B cell (primary cell): ENCODE measurements around the gene CCDC85C. TPM values are rescaled to one million over a fixed set of nuclear protein-coding genes. Genes with fewer than 3 reads are reported as not detected.

Source experiments
- ATAC-seq: fragments of 200-7000 bp; cut with Tn5 transposase; one replicate; pipeline ENCODE4 v1.10.0; 2021; ENCODE audit warnings: low read depth, mild to moderate bottlenecking, moderate number of reproducible peaks, moderate library complexity
- CTCF ChIA-PET: fragments of 350-600 bp; sonication (Branson Sonifier 250); formaldehyde crosslinking; loops from one replicate; lab custom pipeline; 2021; ENCODE audit warnings: antibody characterized with exemption, inconsistent platforms; lab: Charles Lee
- POLR2A ChIA-PET: fragments of 350-600 bp; sonication (Branson Sonifier 250); formaldehyde crosslinking; loops from one replicate; lab custom pipeline; 2021; ENCODE audit warnings: antibody characterized with exemption; lab: Charles Lee
- DNase-seq: peaks from one replicate; pipeline ENCODE4 v3.0.0; 2013
- H2AFZ ChIP-seq: 2 replicates; pipeline ENCODE4 v1.6.1; 2012; ENCODE audit warnings: mild to moderate bottlenecking, low read depth, low read length; ENCODE audit not compliant: insufficient read depth, poor library complexity, severe bottlenecking
- H3K27ac ChIP-seq, 2 donors: 1 replicate in 1 of 2; 2 replicates in 1 of 2; pipeline ENCODE4 v1.5.1; 2012 to 2013; ENCODE audit warnings: low read length in 2 of 2, mild to moderate bottlenecking in 2 of 2, moderate library complexity in 1 of 2
- H3K27me3 ChIP-seq, 4 experiments: fragments of 200-600 bp in 1 of 4; sonication (generic) in 1 of 4; replicated peaks in 1 of 4; 1 replicate in 2 of 4; 2 replicates in 2 of 4; pipeline versions ENCODE4 v1.6.1 to v1.7.0; 2013 to 2016; ENCODE audit warnings: low read length in 3 of 4, mild to moderate bottlenecking in 2 of 4, mixed read lengths in 1 of 4, moderate library complexity in 1 of 4; ENCODE audit not compliant: insufficient read depth in 4 of 4, control insufficient read depth in 3 of 4; ENCODE audit errors: control extremely low read depth in 1 of 4
- H3K36me3 ChIP-seq, 2 experiments: replicated peaks in 1 of 2; 1 replicate in 1 of 2; 2 replicates in 1 of 2; pipeline versions ENCODE4 v1.6.1 to v1.7.1; 2013; ENCODE audit warnings: low read length in 1 of 2; ENCODE audit not compliant: insufficient read depth in 2 of 2, control insufficient read depth in 1 of 2; ENCODE audit errors: control extremely low read depth in 1 of 2, extremely low read depth in 1 of 2
- H3K4me1 ChIP-seq, 2 donors: fragments of 200-600 bp in 1 of 2; sonication (generic) in 1 of 2; 1 replicate in 1 of 2; 2 replicates in 1 of 2; pipeline versions ENCODE4 v1.5.1 to v1.6.1; 2013 to 2017; ENCODE audit warnings: low read length in 2 of 2; ENCODE audit not compliant: control insufficient read depth in 2 of 2, insufficient read depth in 2 of 2
- H3K4me2 ChIP-seq: replicated peaks from 2 replicates; pipeline ENCODE3; 2012; ENCODE audit warnings: mild to moderate bottlenecking, low read depth, low read length; ENCODE audit not compliant: poor library complexity, severe bottlenecking
- H3K4me3 ChIP-seq, 5 experiments: fragments of 200-600 bp in 1 of 5; sonication (generic) in 1 of 5; 1 replicate in 3 of 5; 2 replicates in 2 of 5; pipeline versions ENCODE4 v1.5.1 to v1.7.0; 2011 to 2016; ENCODE audit warnings: low read length in 4 of 5, mild to moderate bottlenecking in 4 of 5, low read depth in 2 of 5, control low read depth in 1 of 5, moderate library complexity in 1 of 5; ENCODE audit not compliant: insufficient read depth in 1 of 5; ENCODE audit errors: control extremely low read depth in 1 of 5, extremely low read depth in 1 of 5
- H3K79me2 ChIP-seq: fragments of 200-600 bp; sonication (generic); one replicate; pipeline ENCODE4 v1.6.0; 2016; ENCODE audit warnings: low read length; ENCODE audit not compliant: control insufficient read depth, insufficient read depth
- H3K9ac ChIP-seq: fragments of 200-600 bp; sonication (generic); 2 replicates; pipeline ENCODE4 v1.6.1; 2017; ENCODE audit warnings: mild to moderate bottlenecking, low read length, moderate library complexity
- H3K9me3 ChIP-seq, 3 donors: one replicate each; pipeline versions ENCODE4 v1.6.1 to v1.7.1; 2013; ENCODE audit warnings: low read length in 2 of 3; ENCODE audit not compliant: control insufficient read depth in 2 of 3, insufficient read depth in 1 of 3; ENCODE audit errors: control extremely low read depth in 1 of 3
- H4K20me1 ChIP-seq: 2 replicates; pipeline ENCODE4 v1.6.0; 2012; ENCODE audit warnings: mild to moderate bottlenecking, low read length; ENCODE audit not compliant: insufficient read depth, control insufficient read depth, poor library complexity, severe bottlenecking
- H3K27ac Mint-ChIP-seq: one replicate; pipeline ENCODE4 v1.8.0; 2021; ENCODE audit warnings: mixed read lengths
- H3K27me3 Mint-ChIP-seq: one replicate; pipeline ENCODE4 v1.8.0; 2021; ENCODE audit warnings: mixed read lengths
- H3K4me1 Mint-ChIP-seq: one replicate; pipeline ENCODE4 v1.8.0; 2021; ENCODE audit warnings: mixed read lengths
- H3K4me3 Mint-ChIP-seq: one replicate; pipeline ENCODE4 v1.8.0; 2021; ENCODE audit warnings: mixed read lengths
- H3K9me3 Mint-ChIP-seq: one replicate; pipeline ENCODE4 v1.8.0; 2022; ENCODE audit warnings: mixed read lengths; ENCODE audit not compliant: insufficient read depth
- EZH2 ChIP-seq: IDR thresholded peaks from 2 replicates; pipeline ENCODE4 v1.6.1; 2012; ENCODE audit warnings: borderline replicate concordance, low read depth, mild to moderate bottlenecking, moderate library complexity, low read length; ENCODE audit not compliant: insufficient read depth, poor library complexity, severe bottlenecking
- WGBS: methylation state at CpG from one replicate; pipeline ENCODE4 v1.1.5; 2013; ENCODE audit warnings: missing lambda C conversion rate; ENCODE audit not compliant: insufficient coverage; 5-methylcytosine and 5-hydroxymethylcytosine counted together
- intact Hi-C: fragments of 100-400 bp; cut with micrococcal nuclease; formaldehyde crosslinking; loops from one replicate; pipeline ENCODE4 v1.10.0; 2022
- polyA plus RNA-seq: library from polyadenylated mRNA; depleted of rRNA; stranded (reverse); fragments of >200 nt; gene quantifications from 2 replicates; pipeline ENCODE4 v1.2.3, GENCODE V29; 2012
- total RNA-seq, 2 donors: library from RNA; stranded (reverse); fragments of 120-200 nt in 1 of 2; gene quantifications; 1 replicate in 1 of 2; 2 replicates in 1 of 2; pipeline versions ENCODE4 v1.2.3 to v1.2.4, GENCODE V29; 2013 to 2022
- TF ChIP-seq, protein P1 (sequence below): fragments of 200-600 bp; IDR thresholded peaks from one replicate; pipeline ENCODE4 v1.8.0; 2022; ENCODE audit warnings: antibody characterized with exemption, mild to moderate bottlenecking

The CCDC85C gene
- total and polyA plus RNA-seq, 2 donors (not counting 1 experiment from before 2014, with no cell fraction given) = 0.52 to 2.7 TPM

DNA sequence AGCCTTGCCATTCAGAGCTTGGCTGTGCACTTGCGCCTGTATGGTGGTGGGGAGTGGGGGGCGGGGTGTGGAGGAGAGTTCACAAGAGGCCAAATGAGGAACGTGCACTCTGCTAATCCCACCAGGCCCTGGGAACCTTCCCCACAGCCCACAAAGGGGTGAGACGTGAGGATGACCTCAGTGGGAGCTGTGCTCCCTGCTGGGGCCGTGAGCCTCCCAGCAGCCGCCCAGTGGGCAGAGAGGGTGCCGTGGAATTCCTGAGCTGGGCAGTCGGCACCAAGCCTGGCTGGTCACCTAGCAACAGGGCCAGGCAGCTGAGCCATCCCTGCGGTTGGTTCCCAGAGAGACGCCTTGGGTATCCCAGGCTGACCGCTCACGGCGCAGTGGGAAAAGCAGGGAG lies 69.1 kb downstream of the CCDC85C start:
- Histone ChIP-seq H3K4me2 (no peak overlapping the region), H3K27ac (no peak overlapping the region), H3K9ac (no peak overlapping the region), H3K27me3 (no peaks in the 10 kb centered on the region), H2AFZ (no peak overlapping the region), H4K20me1 (no peaks in the 10 kb centered on the region), H3K79me2 (no peaks in the 10 kb centered on the region), H3K9me3 (no peaks in the 10 kb centered on the region), H3K36me3 (no peaks in the 10 kb centered on the region), H3K4me1 (no peaks in the 10 kb centered on the region), H3K4me3 (no peak overlapping the region)
- POLR2A ChIA-PET = no interaction called here
- 96% methylated on average over 11 of the region's 13 CpGs for WGBS
- no peak overlapping the region for H3K4me3 Mint-ChIP-seq
- H3K27me3 Mint-ChIP-seq = no peaks in the 10 kb centered on the region
- no peak for DNase-seq
- no peak for ATAC-seq
- H3K27ac Mint-ChIP-seq = no peak overlapping the region
- CTCF ChIA-PET = no interaction called here
- peaks cover 2% of the 10 kb centered on the region for H3K4me1 Mint-ChIP-seq
- TF ChIP-seq EZH2 = no peak
- TF ChIP-seq, protein P1, sequence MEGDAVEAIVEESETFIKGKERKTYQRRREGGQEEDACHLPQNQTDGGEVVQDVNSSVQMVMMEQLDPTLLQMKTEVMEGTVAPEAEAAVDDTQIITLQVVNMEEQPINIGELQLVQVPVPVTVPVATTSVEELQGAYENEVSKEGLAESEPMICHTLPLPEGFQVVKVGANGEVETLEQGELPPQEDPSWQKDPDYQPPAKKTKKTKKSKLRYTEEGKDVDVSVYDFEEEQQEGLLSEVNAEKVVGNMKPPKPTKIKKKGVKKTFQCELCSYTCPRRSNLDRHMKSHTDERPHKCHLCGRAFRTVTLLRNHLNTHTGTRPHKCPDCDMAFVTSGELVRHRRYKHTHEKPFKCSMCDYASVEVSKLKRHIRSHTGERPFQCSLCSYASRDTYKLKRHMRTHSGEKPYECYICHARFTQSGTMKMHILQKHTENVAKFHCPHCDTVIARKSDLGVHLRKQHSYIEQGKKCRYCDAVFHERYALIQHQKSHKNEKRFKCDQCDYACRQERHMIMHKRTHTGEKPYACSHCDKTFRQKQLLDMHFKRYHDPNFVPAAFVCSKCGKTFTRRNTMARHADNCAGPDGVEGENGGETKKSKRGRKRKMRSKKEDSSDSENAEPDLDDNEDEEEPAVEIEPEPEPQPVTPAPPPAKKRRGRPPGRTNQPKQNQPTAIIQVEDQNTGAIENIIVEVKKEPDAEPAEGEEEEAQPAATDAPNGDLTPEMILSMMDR = no peak
- H3K9me3 Mint-ChIP-seq = no peaks in the 10 kb centered on the region
- intact Hi-C loops = no loop called here

DNA sequence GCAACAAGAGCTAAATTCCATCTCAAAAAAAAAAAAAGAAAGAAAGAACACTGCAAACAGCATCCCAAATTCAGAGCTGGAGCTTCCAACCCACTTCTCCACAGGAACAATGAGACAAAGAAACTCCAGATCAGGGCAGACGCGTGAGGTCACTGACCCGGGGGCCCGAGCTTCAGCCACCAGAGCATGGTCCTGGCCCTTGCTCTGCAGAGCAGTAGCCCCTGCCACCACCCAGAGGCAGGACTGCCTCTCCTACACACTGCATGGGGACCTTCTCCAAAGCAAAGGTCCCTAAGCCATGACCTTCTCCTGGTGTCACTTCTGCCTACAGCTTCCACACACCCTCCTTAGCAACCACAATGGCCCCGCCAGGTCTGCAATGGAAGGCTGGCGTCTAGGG lies 69.7 kb downstream of the CCDC85C start:
- ChIA-PET CTCF (no interaction called here), POLR2A (no interaction called here)
- Histone ChIP-seq H3K36me3 (no peaks in the 10 kb centered on the region), H2AFZ (no peak overlapping the region), H3K9me3 (no peaks in the 10 kb centered on the region), H3K4me2 (no peak overlapping the region), H3K27me3 (no peaks in the 10 kb centered on the region), H3K9ac (no peak overlapping the region), H3K79me2 (no peaks in the 10 kb centered on the region), H3K4me1 (no peaks in the 10 kb centered on the region), H4K20me1 (no peaks in the 10 kb centered on the region), H3K27ac (no peak overlapping the region), H3K4me3 (no peak overlapping the region)
- Mint-ChIP-seq H3K27me3 (no peaks in the 10 kb centered on the region), H3K4me3 (no peak overlapping the region), H3K4me1 (peaks cover 2% of the 10 kb centered on the region), H3K9me3 (no peaks in the 10 kb centered on the region), H3K27ac (no peak overlapping the region)
- intact Hi-C loops = no loop called here
- TF ChIP-seq, protein P1 = no peak
- TF ChIP-seq EZH2 = no peak
- DNase-seq = no peak
- 94% methylated on average over 6 of the region's 6 CpGs for WGBS
- no peak for ATAC-seq
